Left ventricle myocardium inferior (tissue), 1 donor: ENCODE results near the gene OPN3. TPM values are rescaled to one million over a fixed set of nuclear protein-coding genes. Genes with fewer than 3 reads are reported as not detected.

Source experiments
- DNase-seq: peaks from one replicate; pipeline ENCODE4 v3.0.0-alpha.2; 2020
- H3K27ac ChIP-seq: fragments of 200-600 bp; replicated peaks from 2 replicates; pipeline ENCODE4 v1.8.0; 2021
- H3K27me3 ChIP-seq: fragments of 200-600 bp; 2 replicates; pipeline ENCODE4 v1.8.0; 2021; ENCODE audit warnings: low read depth
- H3K36me3 ChIP-seq: fragments of 200-600 bp; 2 replicates; pipeline ENCODE4 v1.8.0; 2021
- H3K4me1 ChIP-seq: fragments of 200-600 bp; 2 replicates; pipeline ENCODE4 v1.8.0; 2021
- H3K4me3 ChIP-seq: fragments of 200-600 bp; 2 replicates; pipeline ENCODE4 v1.8.0; 2021; ENCODE audit warnings: mild to moderate bottlenecking, moderate library complexity
- H3K9me3 ChIP-seq: fragments of 200-600 bp; replicated peaks from 2 replicates; pipeline ENCODE4 v1.8.0; 2021
- intact Hi-C: fragments of 100-400 bp; cut with micrococcal nuclease; formaldehyde crosslinking; loops from one replicate; pipeline ENCODE4 v1.11.0; 2022
- total RNA-seq: library from RNA; stranded (reverse); fragmentation: NEBNext Ultra II Directional; extraction: Animal tissue kit (Norgen Biotek cat#: 25700); gene quantifications from one replicate; pipeline ENCODE4 v1.2.1, GENCODE V29; 2021
- TF ChIP-seq, protein P1 (sequence below): fragments of 200-600 bp; IDR thresholded peaks from 2 replicates; pipeline ENCODE4 v1.8.0; 2021; ENCODE audit warnings: antibody characterized with exemption, mild to moderate bottlenecking, borderline replicate concordance
- donor health status: DM: no; HTN: yes; CAD: no; lungs with severe emphysema.

OPN3 gene
- total RNA-seq, 1 donor from 2014 or later: 6.1 TPM

DNA sequence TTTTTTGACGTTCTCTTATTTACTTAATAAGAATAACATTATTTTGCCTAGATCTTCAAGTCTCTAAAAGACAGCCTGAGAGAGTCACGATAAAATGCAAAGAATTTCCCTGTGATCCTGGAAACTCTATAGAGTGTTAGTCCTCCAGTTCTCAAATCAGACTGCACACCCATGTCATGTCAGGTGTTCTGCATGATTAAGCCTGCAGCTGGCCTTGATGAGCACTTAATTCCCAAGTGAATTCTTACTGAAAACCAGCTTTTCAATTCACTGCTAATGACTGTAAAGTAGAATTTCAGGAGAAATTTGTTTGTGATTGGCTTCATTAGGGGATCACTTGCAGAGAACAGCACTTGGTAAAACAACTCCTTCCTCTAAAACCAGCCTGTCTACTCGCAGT, 41.9 kb downstream of the OPN3 start:
- TF ChIP-seq, protein P1, sequence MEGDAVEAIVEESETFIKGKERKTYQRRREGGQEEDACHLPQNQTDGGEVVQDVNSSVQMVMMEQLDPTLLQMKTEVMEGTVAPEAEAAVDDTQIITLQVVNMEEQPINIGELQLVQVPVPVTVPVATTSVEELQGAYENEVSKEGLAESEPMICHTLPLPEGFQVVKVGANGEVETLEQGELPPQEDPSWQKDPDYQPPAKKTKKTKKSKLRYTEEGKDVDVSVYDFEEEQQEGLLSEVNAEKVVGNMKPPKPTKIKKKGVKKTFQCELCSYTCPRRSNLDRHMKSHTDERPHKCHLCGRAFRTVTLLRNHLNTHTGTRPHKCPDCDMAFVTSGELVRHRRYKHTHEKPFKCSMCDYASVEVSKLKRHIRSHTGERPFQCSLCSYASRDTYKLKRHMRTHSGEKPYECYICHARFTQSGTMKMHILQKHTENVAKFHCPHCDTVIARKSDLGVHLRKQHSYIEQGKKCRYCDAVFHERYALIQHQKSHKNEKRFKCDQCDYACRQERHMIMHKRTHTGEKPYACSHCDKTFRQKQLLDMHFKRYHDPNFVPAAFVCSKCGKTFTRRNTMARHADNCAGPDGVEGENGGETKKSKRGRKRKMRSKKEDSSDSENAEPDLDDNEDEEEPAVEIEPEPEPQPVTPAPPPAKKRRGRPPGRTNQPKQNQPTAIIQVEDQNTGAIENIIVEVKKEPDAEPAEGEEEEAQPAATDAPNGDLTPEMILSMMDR: no peak
- H3K36me3 ChIP-seq: peaks cover 7% of the 10 kb centered on the region

DNA sequence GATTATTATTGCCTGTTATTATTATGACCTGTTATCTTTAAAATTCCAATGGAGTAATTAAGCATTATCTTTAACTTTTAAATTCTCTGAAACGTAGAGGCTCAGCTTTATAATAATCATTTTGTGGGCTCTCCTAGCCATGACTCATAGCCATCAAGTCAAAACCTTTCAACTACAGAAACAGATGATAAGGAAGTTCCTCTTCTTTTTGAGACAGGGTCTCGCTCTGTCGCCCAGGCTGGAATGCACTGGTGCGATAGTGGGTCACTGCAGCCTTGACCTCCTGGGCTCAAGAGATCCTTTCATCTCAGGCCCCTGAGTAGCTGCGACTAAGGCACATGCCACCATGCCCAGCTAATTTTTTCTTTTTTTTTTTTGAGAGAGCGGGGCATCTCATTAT, 43.5 kb downstream of the OPN3 start:
- Histone ChIP-seq H3K27me3 (no peaks in the 10 kb centered on the region), H3K4me3 (no peak overlapping the region), H3K4me1 (peaks cover 4% of the 10 kb centered on the region), H3K27ac (no peak overlapping the region), H3K9me3 (no peaks in the 10 kb centered on the region), H3K36me3 (peaks cover 7% of the 10 kb centered on the region)
- TF ChIP-seq, protein P1: no peak
- DNase-seq: no peak
- intact Hi-C loops: no loop called here

More for the DNA sequence above, 41.9 kb downstream of the OPN3 start:
- H3K9me3 ChIP-seq: no peaks in the 10 kb centered on the region
- peaks cover 4% of the 10 kb centered on the region for H3K4me1 ChIP-seq
- no peak overlapping the region for H3K4me3 ChIP-seq
- no peak for DNase-seq
- no peaks in the 10 kb centered on the region for H3K27me3 ChIP-seq
- no peak overlapping the region for H3K27ac ChIP-seq
- intact Hi-C loops: no loop called here

- H3K4me3 ChIP-seq: no peak overlapping the region
- H3K9me3 ChIP-seq: no peaks in the 10 kb centered on the region
- peaks cover 7% of the 10 kb centered on the region for H3K36me3 ChIP-seq
- no peaks in the 10 kb centered on the region for H3K4me1 ChIP-seq
- DNase-seq: no peak
- TF ChIP-seq, protein P1: no peak
- H3K27me3 ChIP-seq: no peaks in the 10 kb centered on the region
- no peak overlapping the region for H3K27ac ChIP-seq
- intact Hi-C loops: no loop called here
These were observed 47.0 kb downstream of the OPN3 start for GRCh38 chr1:241593186-241593585.

DNA sequence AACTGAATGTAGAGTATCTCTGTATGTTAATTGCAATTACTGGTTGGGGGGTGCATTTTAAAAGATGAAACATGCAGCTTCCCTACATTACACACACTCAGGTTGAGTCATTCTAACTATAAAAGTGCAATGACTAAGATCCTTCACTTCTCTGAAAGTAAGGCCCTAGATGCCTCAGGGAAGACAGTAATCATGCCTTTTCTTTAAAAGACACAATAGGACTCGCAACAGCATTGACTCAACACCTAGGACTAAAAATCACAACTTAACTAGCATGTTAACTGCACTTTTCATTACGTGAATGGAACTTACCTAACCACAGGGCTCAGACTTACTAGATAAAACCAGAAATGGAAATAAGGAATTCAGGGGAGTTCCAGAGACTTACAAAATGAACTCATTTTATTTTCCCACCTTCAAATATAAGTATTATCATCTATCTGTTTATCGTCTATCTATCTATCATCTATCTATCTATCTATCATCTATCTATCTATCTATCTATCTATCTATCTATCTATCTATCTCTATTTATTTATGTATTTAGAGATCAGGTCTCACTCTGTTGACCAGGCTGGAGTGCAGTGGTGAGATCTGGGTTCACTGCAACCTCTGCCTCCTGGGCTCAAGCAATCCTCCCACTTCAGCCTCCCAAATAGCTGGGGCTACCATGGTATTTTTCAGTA, 47.8 kb downstream of the OPN3 start:
- Histone ChIP-seq H3K4me3 (no peak overlapping the region), H3K27ac (no peak overlapping the region), H3K36me3 (peaks cover 7% of the 10 kb centered on the region), H3K4me1 (no peaks in the 10 kb centered on the region), H3K9me3 (no peaks in the 10 kb centered on the region), H3K27me3 (no peaks in the 10 kb centered on the region)
- intact Hi-C loops: no loop called here
- DNase-seq: no peak
- TF ChIP-seq, protein P1: no peak

DNA sequence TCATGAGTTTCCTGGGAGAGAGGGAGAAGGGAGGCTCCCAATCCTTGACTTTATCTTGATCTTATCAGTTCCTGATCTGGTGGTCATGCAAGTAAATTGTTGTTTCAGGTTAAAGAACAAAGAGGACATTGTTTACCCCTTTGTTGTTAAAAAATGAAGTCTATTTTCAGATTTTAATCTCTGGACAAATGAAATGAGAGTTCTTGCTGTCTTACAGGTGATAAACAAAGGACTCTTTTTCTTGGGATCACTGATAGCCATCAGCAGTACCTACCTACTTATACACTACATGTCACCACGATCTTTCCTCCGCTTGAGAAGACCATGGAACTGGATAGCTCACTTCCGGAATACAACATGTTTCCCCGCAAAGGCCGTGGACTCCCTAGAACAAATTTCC, 48.4 kb downstream of the OPN3 start:
- no peaks in the 10 kb centered on the region for H3K27me3 ChIP-seq
- intact Hi-C loops: no loop called here
- H3K4me1 ChIP-seq: no peaks in the 10 kb centered on the region
- TF ChIP-seq, protein P1: no peak
- no peak overlapping the region for H3K27ac ChIP-seq
- no peaks in the 10 kb centered on the region for H3K9me3 ChIP-seq
- DNase-seq: no peak
- H3K4me3 ChIP-seq: no peak overlapping the region
- peaks cover 7% of the 10 kb centered on the region for H3K36me3 ChIP-seq
